HG03432 (cell line): ENCODE measurements around the gene GJD4.

Source experiments
- ATAC-seq: cut with Tn5 transposase; IDR thresholded peaks from one replicate; pipeline ENCODE4 v1.9.1; 2021; ENCODE audit warnings: mild to moderate bottlenecking, moderate library complexity; ENCODE audit not compliant: unreplicated experiment

The GJD4 gene

DNA sequence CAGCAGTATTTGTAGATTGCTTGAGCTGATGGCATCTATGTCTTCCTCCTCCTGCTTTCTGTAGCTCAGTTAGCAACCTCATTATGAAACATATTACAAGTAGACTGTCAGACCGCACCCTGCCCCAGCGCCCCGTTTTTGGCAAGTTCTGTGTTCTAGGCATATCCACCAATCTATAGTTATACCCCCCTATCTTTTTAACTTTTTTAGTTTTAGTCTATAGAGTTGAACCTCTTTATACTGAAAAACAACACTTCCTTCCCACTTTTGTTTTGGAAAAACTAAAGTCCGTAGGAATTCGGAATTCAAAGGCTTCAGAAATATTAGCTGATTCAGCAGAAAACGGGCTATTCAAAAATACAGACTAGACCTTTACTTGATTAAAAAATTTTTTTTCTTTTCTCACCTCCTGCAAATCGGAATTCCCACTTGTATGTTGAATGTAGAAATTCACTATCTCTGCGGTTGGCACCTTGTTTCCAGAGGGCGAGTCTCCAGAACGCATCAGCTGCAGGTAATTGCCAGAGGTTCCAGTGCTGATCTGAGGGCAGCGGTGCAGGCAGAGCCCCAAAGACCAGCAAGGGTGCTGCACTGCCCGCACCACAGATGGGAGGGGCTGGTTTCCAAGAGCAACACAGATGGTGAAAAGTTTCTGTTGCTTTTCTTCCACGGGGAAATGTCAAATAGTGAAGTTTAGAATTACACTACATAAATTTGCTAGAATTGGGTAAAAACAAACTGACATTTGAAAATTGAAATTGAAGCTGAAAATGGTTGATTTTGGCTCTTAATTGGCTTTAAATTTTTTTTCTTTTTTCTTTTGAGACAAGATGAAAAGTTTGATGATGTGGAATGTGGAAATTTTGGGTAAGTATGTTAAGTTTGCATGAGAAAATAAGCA lies 39.2 kb downstream of the GJD4 start:
- ATAC-seq, result no peak

GRCh38 chr10:35650894-35651293 lies 45.8 kb downstream of the GJD4 start:
- no peak for ATAC-seq

GRCh38 chr10:35652824-35653223 lies 47.7 kb downstream of the GJD4 start:
- ATAC-seq, result no peak

- no peak for ATAC-seq
Measured at GRCh38 chr10:35657621-35658020, 52.5 kb downstream of the GJD4 start.
